GM19328 (cell line): ENCODE results near the gene TMA7.

ENCODE experiments used
- ATAC-seq: cut with Tn5 transposase; IDR thresholded peaks from one replicate; pipeline ENCODE4 v1.9.1; 2021; ENCODE audit warnings: mild to moderate bottlenecking, moderate library complexity; ENCODE audit not compliant: unreplicated experiment

Gene TMA7

DNA sequence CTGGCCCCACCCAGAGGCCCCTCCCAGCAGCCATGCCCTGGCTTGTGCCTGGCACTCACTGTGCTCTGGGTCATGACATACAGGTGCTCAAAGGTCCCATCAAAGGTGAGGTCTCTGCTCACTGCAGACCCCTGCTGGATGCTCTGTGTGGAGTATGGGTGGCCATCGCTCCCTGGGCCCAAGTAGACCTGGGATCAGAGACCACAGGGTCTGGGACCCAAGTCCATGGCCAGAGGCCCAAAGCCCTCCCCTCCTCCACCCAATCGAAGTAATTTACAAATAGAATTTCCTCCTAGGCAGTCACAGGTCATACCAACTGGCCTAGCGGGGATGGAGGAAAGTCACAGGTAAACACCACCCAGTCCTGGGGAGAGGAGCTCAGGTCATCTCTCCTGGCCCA lies 17.8 kb upstream of the TMA7 start:
- ATAC-seq, result no peak

DNA sequence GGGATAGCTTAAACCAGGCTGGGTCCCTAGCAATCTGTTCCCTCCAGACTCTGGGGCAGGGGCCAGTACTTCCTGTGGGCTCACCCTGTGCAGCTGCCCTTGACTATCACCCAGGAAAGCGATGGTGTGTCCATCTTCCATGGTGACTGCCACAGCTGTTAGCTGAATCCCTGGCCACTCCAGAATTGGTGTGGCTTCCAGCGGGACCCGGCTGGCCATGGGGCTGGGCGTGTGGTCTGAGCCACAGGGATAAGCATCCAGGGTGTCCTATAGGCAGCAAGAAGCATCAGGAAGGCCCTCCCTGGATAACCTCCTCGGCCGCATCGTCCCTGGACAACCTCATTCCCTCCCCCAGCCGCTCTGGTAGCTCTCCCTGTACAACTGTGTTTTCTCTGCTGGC lies 17.4 kb upstream of the TMA7 start:
- ATAC-seq, result no peak

DNA sequence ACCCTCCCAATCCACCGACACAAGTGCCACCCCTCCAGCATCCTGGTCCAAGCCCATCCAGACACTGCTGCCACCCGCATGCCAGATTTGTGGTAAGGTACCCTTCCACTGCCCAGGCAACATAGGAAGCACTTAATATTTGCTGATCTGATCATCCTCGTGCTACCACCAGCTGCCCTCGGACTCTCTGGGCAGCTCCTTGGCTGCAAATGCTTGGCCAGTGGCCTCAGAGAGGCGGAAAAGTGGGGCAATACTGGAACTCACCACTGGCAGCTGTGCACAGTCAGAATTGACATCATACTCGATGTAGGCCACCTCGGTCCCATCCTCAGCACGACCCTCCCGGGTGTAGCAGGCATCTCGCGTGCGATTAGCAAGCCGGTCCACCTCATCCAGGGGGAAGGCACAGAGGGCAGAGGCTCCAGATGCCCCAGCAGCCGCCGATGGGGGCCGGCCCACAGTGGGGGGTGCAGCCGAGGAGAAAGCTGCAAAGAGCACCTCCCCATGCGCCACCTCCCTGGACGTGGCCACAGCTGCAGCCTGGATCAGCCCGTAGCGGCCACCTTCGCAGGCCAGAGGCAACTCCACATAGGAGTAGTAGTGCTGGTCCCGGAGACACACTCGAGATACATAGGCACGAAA lies 16.7 kb upstream of the TMA7 start:
- ATAC-seq, result no peak

DNA sequence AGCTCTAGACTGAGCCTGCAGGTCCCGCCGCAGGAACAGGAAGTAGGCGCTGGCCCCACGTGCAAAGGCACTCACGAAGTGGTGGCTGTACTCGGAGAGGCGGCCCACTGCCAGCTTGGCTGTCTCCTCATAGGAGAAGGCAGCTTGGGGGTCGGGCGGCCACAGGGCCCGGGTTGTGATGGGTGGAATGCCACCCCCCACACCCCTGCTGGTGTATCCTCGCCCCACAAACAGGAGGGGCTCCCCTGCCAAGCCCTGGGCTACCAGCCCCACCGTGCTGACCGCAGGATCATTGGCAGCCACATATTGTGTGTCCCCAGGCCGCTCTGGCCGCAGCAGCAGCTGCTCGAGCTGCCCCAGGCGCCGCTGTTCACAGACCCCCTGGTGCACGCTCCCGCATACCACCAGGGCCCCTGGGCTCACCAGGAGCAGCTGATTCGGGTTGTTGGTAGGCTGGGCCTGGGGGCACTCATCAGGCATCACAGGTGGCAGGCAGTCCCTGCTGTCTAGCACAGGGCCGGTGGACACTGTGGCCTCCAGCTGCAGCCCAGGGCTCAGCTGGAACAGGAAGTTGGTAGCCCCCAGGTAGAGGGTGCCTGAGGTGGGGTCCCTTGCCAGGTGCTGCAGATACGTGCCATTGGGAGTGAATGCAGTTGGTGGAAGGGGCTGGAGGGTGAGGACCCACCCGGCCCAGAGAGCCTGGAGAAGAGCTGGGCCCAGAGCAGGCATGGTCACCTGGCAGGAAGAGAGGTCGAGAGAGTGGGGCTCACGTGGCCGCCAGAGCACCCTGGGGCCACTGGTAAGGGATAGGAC lies 16.0 kb upstream of the TMA7 start:
- no peak for ATAC-seq

DNA sequence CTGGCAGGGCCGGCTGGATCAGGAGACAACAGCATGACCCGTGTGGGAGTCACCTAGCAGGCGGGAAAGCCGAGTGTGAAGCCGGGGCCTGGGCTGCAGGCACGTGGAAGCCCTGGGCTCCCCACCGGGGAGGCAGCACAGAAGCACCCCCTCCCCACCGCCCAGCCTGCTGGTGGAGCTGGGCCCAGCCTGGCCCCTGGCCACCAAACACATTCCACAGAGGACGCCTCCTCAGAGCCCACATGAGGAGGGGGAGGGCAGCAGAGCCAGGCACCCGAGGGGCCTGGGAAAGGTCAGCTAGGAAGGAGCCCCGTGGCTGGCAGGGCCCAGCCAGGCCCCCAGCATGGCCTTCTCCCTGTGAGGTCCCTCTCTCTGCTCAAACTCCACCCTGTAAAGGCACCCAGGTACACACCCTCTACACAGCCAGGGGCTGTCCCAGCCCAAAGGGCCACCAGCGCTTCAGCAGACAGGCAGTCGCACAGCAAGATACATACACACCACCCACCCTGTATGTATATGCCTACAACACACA lies 14.7 kb upstream of the TMA7 start:
- ATAC-seq, result no peak

DNA sequence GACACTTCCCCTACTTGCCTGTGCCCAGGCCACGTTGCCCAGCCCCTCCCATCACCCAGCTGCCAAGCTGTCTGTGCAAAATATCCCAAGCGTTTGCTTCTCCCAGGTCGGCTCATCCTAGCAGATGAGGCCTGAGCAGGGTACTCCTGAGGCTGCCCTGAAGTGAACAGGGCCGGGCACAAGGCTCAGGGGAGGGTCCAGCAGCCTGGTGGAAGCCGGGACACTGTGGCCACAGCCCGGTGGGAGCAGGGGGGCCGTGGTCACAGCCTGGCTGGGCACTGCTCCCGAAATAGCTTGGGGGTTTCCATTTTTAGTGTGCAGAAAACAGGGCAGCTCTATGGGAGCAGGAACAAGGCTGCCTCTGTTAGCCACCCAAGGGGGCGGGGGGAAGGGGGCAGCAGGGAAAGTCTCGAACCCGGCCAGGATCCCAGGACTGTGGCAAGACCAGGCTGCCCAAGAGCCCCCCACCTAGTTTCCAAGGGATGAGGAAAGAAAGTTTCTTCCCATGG lies 13.6 kb upstream of the TMA7 start:
- no peak for ATAC-seq

DNA sequence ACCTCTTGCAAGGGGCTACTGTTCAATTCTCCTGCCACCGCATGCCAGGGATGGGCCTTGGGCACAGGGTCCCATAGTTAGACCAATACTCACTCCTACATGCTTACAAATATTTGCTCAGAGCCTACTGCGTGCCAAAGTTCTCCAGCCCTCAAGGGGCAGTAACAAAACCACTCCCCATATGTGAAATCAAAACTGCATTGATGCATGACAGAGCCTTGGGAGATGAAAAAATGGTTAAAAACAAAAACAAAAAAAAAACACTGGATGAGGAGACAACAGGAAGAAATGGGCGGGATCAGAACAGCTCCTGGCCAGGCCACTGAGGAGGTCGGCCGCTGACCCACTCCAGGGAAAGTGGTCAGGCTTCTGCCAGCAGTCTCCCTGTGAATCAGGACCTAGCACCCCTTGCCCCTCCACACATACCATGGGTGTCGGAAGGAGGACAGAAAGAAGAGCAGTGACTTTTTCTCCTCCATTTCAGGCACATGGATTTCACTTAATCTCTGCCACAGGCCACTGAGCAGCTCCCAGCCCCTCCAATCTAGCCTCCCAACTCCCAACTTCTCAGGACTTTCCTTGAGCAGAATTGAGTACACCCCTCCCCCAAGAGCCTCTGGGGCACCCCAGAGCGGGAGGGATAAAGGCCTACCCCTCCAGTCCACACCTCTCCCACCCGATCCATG lies 13.0 kb upstream of the TMA7 start:
- no peak for ATAC-seq

DNA sequence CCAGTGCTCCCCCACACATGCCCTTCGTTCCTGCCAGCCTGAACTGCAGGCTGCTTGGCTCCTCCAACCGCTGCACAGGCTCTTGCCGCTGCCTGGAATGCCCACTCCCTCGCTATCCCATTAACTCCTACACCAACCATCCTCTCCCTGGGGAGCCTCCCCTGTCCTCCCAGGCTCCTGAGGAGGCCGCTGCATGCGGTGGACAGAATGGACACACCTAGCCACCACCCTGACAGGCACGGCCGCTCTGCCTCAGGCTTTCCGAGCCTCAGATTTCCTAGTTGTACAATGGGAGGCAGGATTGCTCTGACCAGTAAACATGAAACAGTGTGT lies 12.5 kb upstream of the TMA7 start:
- ATAC-seq, result no peak

DNA sequence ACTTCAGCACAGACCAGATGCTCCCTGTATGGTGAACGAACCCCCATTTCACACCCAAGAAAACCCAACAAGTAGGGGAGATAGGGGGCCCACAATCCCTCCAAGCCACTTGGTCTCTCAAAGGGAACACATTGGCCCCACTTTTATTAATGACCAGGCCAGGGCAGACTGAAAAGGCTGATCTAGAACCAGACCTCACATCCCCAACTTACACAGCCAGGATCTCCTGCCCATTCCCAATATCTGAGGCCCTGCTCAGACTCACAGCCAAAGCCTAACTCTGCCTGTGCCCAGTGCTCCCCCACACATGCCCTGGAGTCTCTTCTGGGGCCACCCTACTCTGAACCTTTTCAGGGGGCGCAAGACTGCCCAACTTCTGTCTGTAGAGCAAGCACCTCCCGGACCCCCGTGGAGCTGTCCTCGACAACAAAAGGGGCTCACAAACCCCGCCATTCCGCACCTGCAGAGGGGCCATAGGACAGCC lies 11.9 kb upstream of the TMA7 start:
- ATAC-seq, result no peak

DNA sequence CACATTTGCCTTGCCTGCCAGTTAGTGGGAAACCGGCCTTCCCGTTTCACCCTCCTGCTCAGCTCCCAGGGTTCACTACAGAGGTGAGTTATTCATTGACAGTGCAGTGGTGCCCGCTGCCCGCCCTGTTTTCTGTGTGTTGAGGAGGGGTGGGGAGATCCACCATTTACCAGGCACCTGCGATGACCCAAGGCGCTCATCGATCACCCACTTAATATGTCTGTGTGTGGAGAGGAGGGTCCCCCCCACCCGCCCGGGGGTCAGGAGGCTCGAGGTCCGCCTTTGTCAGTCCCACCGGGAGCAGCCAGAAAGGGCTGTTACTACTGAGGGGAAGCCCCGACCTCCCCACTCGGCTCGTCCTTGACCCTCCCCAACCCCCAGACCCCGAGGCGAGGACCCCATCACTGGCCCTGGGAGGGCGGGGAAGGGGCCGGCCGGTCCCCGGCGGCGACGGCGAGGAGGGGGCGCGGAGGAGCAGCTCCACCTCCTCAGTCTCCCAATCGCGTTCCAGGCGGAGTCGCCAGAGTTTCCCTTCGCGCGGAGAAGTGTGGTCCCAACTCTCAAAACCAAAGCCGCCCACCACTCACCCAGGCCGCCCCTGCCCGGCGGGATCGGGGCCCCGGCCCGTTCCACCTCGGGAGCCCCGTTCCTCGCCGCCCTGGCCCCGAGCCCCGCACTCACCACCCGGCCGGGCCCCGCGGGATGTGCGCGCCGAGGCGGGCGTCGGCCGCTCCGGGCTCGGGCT lies 11.3 kb upstream of the TMA7 start:
- no peak for ATAC-seq

DNA sequence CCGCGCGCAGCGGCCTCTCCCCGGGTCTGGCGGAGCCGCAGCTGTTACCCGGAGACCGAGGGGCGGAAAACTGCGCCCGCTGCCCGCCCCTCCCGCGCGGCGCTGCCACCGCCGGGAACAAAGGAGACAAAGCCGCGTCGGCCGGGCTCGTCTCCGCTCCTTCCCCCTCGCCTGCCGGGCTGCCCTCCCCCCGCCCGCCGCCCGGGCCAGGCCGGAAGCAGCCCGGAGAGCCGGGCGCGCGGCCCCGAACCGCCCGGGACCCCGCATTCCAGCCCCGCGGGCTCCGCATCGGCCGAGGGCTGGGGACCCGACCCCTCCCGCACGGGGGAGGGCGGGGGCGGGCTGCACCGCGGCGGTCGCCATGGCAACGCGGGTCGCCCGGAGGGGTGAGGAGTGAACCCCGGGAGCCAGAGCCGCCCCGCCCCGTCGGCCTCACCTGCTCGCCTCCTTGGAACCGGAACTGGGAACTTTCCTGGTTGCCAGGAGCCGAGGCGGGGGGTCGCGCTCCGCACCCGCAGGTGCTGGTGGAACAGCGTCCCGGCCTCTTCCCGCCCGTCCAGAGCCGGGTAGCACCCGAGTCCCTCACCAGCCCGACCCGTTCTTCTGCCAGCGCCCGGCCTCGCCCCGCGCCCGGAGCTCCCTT lies 10.6 kb upstream of the TMA7 start:
- ATAC-seq, result no peak

DNA sequence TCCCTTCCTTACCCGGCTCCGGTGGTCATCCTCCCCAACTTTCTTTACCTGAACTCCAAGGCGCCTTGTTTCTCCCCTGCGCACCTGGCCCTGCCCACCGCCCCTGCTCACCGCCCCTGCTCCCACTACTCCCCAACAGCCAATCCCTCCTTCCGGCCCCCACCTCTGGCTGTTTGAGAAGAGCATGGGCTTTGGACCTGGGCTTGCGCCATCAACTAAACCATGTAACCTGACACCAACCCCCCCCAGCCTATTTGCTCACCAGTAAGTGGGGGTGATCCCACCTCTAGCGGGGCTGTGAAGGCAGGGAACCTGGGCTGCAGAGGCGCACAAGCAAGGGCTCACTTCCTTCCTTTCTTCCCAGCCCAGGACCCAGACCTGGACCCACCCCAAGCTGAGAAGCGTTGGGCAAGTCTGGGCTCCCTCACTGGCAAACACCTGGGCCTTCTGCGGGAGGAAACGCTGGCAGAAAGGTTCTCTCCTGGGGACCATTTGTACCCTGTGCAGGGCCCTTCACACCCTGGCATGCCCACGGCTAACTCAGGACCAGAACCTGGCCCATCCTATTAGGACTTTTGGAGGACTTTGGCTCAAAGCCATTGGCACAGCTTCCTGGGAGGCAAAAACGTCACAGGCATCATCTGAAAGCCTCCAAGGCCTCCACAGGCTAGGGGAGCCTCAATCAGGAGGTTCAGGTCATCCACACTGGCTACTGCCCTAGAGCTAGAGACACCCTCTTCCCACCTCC lies 9.9 kb upstream of the TMA7 start, which contains the start of gene PLXNB1:
TSS of gene PLXNB1 (minus strand) at position 127 of the 748 bp plus-strand sequence. CDS start 5,475 bp downstream, outside the sequence.
- no peak for ATAC-seq

DNA sequence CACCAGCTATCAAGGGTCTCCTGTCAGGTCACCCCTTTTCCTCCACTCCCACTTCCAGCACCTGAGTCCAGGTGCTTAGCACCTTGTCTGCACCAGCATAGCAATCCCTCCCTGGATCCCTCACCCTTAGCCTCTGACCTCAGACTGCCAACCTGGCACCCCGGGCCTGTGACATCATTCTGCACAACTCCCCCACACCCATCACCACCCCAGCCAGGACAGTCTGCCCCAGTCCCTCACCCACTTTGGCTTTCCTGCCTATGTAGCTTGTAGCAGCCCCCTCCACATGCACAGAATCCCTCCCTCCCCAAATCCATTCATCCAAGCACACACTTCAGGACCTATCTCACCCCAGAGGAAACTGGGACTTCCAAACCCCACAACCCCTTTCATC lies 9.4 kb upstream of the TMA7 start:
- ATAC-seq, result no peak

DNA sequence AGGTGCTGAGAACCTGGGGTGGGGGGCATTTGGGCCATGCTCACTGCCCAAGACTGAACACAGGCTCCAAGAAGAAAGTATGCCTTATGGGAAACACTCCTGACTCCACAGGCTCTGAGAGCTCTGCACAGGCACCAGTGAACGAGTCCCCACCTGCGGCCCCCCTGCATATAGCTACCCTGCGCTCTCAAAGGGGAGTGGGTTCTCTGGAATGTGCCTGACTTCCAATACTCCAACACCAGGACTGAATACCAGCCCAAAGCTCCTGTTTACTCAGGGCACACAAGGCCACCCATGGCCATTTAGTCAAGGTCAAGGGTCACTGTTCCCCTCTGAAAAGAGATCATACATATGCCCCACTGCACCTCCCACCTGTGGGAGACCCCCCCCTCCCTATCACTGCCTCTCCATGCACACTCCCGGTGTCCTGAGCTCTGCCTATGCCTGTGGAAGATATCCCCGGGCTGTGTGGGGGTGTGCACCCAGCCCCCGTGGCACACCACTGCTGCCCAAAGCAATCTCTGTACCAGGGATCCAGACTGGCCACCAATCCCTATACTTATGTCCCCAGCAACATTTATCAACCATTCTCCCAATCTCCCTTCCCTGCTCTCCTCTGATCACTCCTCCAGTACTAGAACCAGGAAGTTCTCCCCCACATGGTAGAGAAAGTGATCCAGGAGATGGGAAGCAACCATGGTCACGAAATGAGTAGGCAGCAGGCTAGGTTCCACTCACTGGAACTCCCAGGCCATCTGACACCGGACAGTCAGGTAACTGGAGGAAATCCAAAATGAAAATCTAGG lies 8.6 kb upstream of the TMA7 start:
- ATAC-seq, result no peak

DNA sequence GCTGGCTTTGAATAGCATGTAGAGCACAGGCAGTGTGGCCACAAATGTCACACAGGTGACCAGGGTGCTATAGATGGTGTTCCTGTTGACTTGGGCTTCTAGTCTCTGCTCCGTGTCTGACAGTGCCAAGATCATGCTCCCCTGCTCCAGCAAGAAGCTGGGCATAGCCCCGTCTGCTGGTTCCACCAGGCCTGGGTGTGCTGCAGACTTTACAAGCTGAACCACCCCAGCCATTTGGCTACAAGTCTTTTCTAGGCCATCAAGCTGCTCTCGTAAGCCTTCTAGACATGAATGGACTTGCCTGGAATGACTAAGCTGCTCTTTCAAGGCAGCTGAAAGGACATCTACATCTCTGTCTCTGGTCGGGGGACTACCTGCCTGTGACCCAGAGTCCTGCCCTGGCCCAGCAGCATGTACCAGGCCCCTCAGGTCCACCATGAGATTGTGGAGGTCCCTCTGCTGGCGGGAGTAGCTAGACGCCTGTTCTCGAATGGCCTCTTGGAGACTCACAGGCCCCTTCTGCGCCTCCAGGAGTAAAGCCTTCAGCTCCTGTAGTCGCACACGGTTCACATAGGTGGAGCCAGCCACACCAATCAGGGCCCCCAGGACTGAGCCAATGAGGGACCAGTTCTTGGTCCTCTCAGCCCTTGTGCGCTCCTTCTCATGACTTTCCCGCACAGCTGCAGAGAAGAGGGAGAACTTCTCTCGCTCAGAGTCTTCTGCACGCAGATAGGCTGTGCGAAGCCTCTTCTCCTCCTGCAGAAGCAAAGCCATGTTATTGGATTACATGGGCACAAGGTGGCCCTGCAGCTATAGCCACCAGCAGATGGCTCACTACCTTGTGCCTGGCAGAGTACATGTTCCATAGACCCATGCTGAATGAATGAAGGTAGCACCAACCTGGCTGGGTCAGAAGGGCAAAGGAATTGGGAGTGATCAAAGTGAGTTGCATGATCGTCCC lies 7.4 kb upstream of the TMA7 start:
- no peak for ATAC-seq

DNA sequence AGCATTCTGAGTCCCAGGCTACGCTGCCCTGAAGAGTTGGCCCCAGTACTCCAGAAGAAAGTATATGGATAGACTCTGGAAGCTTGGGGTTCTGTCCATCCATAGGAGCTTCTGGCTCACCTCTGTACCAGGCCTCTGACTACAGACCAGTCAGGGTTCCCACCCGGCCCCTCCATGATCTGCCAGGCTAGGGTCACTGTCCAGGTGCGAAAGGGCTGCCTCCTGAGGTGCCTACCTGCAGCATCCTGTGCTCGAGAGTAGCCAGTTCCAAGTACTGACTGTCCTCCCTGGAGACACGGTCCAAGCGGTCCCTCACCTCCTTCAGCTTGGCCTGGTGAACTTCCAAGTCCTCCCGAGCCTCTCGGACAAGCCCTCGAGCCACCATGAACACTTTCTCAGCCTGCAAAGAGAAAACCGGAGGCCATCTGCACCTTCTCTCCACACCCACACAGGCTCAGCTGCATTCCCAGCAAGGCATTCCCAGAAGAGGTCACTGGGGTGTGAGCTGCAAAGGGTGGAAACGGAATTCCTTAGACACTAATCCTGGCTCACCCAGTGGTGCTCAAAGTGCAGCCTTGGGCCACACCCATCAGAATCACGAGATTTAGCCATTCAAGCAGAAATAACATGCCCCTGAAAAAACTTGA lies 6.5 kb upstream of the TMA7 start:
- no peak for ATAC-seq

DNA sequence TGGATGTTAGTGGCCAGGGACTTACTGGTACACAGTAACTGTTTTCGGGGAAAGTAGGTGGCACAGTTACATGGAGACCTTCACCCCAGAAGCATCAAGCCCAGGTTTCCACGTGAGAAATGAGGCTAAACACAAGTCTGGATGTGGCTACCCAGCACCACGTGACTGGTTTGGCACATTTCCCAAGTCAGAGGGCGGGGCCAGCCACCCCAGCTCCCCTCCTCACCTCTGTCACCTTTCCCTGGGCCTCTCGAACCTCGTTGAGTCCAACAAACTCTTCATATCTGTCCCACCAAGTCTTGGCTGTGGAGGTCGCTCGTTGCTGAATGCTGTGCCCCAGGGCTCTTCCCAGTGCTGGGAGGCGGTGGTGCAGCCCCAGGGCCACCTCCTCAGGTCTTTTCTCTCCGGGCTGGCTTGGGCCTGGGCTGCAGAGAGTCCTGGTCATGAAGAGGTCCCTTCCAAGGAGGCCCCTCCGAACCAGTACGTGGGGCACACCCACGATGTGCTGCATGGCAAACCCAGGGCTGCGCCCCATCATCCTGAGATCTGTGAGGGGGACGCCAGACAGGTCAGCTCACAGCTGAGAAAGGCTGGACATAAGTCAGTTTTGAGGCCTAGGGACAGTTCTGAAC lies 5.3 kb upstream of the TMA7 start:
- no peak for ATAC-seq
